ENCODE measurements around the gene SERPINA4.

The SERPINA4 gene

DNA sequence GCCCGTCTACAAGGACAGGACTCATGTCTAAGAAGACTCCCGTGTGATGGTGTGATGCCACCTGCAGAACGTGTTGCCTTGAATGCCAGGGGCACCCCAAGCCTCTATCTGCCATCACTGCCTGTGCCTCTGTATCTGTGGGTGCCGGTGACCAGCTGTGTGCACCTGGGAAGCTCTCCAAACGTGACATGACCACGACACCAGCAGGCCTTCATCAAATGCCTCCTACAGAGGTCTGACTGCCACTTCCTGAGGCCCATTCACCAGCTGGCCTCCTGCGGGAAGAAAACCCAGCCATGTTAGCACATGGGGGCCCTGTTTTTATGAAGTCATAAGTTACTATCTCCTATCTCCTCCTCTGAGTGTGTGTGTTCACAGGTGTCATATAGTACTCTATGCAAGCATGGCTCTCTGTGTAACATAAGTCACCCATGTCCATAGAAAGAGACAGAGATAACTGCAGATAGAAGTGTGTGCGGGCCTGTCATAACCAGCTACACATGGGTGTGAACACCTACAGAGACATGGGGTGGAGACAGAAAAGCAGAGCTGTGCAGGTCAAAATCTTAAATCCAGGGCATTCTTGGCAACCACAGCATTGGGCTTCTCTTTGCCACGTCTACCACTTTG is 18.3 kb upstream of the SERPINA4 start:
- DNase-seq = no peak

DNA sequence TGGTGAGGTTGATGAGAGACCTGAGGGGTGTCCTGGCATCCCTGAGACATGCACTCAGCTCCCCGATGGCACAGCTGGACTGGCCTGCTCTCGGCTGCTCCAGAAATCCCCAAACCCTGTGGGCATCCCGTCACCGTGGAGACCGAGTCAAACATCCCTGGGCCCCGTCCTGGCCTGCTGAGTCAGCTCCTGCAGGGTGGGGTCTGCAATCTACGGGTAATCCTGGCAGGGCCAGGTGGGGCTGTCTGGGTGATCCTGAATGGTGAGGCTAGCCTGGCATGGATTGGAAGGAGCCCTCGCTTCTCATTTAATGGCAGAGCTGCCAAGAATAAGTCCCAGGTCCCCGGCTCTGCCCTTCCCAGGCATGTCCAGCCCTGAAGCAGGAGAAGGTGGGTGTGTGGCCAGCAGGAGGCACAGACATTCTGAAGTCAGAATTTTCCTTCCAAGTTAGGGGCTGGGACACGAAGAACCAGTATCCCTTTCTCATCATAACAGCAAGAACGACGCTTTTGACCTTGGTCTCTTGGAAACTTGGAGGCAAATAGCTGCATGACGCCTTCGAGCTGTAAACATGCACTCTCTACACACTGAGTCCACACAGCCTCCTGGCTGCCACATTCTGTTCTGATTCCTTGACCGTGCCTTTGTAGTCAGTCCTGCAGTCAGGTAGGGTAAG is 17.7 kb upstream of the SERPINA4 start:
- no peak for DNase-seq

DNA sequence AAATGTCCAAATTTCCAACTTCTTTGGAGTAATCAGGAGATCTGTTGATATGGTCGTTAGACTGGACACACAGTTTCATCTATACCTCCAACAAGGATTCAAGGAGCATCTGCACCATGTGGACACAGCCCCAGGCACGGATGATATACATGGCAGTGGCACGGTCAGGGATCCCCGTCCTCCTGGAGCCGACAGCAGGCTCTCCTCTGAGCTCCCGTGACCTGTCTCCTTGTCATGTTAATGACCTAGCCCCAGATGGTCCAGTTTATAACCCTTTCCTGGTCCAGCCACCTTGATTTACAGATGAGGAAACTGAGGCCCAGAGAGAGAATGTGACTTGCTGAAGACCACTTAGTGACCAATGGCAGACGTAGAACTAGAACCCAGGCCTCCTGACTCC is 16.5 kb upstream of the SERPINA4 start:
- DNase-seq = no peak

DNA sequence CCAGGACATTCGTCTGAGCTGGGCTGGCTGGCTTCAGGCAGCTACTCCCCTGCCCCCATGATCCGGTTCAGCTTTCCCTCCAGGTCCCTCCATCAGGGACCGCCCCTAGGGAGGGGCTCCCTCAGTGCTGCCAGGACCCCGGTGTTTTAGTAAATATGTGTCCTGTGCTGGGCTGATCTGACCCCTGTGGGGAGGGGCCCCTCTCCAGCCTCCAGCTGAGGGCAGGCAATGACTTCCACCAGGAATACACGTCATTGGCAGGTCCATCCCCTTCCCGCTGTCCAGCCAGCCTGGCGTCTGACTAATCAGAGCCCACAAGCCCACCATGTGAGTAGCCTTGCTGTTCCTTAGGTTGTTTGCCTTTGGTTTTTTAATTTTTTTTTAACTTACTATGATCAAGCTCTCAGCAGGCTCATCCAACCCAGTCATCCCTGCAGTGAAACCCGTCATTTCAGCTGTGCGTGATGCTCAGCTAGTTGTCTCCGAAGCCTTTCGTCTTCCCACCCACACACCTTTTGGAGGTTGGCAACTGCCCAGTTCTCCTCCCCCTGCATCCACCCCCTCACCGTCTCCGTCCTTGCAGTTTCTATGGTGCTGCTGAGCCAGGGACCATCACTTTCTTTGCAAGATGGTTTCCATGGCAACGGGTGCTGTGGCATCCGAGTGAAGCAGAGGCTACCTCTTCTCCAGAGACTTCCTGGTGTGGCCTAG is 16.0 kb upstream of the SERPINA4 start:
- no peak for DNase-seq

DNA sequence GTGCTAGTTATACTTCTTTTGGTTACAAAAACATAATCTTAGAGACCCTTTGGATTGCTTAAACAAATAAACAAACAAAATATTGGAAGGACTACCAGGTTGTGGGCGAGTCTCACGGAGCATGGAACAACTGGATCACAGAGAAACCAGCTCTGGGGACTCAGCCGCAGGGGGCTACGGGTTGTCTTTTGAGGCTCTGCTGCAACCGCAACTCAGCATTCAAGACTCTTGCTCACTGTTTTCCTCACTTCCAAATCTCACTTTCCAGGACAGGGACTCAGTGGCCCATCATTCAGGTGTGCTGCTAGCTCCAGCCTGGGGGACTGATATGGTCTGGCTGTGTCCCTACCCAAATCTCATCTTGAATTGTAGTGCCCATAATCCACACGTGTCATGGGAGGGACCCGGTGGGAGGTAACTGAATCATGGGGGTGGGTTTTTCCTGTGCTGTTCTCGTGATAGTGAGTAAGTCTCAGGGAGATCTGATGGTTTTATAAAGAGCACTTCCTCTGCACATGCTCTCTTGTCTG is 14.0 kb upstream of the SERPINA4 start:
- no peak for DNase-seq

DNA sequence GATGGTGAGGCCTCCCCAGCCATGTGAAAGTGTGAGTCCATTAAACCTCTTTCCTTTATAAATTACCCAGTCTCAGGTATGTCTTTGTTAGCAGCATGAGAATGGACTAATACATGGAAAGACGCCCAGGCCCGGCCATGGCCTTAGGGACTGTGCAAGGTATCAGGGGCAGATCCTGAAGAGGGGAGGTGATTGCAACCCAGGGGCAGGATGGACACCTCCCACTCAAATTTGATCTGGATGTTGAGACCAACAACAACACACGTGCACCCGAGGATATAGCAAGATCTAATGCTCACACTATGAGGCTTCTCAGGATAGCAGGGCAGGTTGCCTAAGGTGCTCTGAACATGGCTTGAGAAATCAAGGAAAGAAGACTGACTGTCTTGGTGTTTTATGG is 13.5 kb upstream of the SERPINA4 start:
- DNase-seq = no peak

DNA sequence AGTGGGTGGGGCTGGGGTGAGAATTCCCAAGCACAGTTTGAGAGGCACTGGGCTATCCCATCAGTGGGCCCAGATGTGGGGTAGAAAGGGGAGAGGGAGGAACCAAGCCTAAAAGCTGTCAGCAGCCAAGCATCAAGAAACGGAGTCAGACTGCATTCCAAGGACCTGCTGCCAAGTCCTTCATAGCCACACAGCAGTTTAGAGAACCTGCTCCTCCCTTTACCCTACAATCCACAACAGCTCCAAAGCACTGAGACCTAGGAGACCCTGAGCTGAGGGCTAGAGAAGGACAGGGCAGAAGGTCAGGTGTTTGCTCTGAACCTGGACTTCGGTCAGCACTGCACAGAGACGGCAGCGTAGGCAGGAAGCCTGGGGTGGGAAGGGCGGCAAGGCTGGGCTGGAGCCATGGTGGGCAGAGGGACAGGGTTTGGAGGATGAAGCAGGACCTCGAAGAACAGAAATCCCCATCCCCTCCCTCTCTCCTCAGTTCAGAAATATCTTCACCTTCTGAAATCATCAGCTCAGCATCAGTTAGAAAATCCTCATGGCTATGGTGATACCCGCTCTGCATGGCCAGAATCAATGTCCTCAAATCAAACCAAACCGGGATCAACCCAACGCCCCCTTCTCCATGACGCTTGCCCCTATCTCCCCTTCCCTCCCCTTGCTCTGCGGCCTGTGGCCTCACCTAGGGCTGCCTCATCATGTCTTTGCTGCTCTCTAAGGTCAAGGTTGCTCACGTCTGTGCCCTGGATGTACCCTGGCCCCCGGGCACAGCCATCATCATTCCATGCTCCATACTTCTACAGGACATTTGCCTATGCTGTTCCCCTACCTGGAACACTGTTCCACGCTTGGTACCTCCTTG is 12.9 kb upstream of the SERPINA4 start:
- DNase-seq = no peak

DNA sequence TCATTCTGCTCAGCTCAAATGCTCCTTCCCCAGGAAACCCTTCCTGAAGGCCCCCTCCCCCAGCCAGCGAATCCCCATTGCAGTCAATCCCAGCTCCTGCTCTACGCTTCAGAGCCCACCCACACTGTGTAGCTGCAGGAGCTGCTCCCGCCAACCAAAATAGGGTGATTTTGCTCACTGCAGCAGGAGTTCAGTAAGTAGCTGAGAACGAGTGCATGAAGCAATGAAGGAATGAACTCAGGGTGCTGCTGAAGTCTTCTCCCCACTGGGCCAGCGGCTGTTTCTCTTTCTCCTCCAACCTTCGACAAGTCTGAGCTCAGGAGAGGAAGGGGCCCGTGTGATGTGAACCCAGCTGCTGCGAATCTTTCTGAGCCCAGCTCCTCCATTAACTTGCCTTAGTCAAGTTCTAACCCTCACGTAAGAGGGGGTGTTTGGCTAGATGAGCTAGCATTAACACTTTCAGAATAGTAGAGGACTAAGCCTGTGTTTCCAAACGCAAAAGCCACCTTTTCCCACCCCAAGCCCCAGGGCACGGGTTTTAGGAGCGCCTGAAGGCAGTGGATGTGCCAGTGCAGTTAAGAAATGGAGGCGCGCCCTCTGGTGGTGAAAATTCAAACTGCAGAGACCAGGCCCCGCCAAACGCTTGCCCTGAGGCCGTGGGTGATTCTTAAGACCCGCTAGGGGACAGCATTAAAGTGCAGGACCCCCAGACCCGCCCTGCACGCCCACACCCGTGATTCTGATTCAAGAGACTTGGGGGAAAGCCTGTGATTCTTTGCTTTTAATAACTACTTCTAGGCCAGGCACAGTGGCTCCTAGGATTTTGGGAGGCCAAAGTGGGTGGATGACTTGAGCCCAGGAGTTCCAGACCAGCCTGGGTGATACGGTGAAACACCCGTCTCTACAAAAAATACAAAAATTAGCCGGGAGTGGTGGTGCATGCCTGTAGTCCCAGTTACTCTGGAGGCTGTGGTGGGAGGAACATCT is 11.9 kb upstream of the SERPINA4 start:
- DNase-seq = peak; percentile 11

DNA sequence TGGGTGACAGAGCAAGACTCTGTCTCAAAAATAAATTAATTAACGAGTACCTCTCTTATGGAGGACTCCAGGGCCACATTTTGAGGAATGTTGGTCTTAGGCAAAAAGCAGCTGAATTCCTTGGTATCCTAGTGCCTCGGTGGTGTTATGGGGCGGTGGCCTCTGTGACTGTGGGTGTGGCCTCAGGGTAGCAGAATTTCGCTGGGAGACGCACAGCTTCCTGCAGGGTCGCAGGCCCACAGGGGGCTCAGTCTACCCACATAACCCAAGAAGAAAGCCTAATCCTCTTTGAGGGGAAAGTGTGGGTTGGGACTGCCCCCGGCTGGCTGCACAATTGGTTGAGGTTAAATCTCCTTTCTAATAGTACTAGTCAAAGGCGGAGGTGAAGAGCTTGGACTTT is 11.2 kb upstream of the SERPINA4 start:
- no peak for DNase-seq

DNA sequence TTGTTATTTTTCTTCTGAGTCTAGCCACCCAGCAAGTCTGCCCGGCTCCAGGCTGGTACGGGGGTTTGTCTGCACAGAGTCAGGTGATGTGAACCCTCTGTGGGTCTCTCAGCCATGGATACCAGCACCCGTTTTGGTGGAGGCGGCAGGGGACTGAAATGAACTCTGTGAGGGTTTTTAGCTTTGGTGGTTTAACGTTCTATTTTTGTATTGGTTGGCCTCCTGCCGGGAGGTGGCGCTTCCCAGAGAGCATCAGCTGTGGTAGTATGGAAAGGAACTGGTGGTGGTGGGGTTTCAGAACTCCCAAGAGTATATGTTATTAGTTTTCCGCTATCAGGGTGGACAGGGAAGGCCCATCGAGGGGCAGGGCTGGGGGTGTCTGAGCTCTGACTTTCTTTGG is 5.3 kb upstream of the SERPINA4 start:
- DNase-seq = no peak

DNA sequence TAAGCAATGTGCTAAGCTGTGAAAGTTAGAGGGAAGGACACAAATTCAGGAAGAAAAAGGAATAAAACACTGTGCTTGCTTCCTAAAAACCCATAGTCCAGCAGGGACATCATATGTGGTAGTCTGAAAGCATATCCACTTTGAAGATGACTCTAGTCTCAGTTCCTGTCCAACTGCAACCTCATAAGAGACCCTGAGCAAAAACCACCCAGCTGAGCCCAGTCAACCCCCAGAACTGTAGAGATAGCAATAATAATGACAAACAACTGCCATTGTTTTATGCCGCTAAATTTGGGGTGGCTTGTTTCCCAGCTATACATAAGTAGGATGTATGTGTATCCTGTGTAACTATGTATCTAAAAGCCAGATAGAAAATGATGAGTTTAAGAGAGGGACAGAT is 3.9 kb upstream of the SERPINA4 start:
- DNase-seq = no peak

DNA sequence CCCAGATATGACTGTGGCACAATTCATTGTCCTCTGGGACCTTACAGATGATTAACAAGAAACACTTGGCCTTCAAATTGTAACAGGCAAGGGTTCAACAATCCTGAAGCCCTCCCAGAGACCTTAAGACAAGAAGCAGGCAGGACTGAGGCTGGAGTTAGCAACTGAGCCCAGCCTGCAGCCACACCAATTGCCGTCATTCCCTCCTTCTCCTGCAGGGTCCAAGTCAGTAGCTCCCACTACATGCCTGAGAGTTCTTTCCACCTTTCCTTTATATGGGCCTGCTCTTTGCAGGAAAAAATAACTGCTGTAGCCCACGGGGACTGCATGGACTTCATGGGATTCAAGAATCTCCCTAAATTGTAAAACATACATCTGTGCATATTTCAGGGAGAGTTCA is 2.4 kb upstream of the SERPINA4 start:
- no peak for DNase-seq

DNA sequence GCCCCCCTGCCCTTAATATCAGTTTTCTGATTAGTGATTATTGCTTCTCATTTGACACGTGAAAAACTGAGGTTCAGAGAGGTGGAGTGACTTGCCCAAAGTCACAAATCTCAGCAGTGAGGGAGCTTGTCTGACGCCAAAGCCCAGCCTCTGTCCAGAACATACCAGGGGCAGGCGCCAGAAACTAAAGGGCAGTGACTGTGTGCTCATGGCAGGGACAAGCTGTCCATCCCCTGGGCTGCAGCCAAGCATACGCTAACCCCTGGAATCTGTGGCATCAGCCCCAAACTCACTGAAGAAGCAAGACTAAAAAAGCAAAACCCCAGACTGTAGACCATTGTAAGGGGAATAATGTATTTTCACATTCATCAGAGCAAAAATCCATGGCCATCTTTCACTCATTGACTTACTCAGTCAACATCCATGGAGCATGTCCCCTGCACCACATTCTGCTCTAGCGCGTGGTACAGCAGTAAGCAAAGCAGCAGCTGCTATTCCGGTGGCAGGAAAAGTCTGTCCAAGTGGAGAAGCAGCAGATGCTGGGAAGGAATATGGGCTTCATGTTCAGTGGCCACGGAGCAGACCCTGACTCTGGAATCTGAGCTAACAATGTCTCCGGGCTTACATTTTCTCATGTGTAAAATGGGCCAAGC is 1.5 kb upstream of the SERPINA4 start:
- no peak for DNase-seq

DNA sequence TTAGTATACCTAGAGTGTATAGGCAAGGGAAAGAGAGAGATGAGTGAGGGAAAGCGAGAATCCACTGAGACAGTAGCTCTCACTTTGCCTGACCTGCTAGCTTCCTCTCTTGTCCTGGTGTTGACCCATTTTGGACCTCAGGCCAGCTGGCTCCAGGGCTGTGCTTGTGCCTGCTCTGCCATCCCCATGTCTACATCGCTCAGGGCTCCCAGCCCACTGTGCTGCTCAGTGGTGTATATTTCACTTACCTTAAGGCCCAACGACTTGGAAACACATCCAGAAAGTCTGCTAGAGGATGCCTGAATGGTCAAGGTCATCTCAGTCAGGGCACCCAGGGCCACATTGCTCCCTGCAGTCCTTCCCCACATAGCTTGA is 964 bp upstream of the SERPINA4 start:
- no peak for DNase-seq

DNA sequence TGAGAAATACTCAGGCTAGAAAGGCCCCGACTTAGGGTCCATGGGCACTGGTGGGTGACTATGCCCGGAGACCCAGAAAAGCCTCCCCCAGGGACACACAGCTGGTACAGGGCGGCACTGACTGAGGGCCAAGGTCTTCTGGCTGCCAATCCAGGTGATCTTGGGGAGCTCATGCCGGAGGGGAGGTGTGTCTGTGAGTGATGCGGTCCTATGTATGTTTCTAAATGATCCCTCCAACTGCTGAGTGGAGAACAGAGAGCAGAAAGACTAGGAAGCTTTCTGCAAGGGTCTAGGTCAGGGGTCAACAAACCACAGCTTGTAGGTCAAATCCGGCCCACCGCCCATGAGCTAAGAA is 391 bp downstream of the SERPINA4 start:
- DNase-seq = no peak

DNA sequence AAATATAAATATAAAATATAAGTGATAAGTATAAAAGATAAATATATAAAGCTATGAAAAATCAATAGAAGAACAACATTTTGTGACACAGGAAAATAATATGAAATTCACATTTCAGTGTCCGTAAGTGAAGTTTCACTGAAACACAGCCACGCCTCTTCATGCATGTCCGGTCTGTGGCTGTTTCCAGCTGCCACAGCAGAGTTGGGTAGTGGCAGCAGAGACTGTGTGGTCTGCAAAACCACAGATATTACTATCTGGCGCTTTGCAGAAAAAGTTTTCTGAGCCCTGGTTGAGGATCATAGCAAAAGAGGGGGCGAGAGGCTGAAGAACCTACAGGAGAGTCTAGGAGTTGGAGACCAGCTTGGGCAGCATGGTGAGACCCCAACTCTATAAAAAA is 780 bp downstream of the SERPINA4 start:
- DNase-seq = no peak

DNA sequence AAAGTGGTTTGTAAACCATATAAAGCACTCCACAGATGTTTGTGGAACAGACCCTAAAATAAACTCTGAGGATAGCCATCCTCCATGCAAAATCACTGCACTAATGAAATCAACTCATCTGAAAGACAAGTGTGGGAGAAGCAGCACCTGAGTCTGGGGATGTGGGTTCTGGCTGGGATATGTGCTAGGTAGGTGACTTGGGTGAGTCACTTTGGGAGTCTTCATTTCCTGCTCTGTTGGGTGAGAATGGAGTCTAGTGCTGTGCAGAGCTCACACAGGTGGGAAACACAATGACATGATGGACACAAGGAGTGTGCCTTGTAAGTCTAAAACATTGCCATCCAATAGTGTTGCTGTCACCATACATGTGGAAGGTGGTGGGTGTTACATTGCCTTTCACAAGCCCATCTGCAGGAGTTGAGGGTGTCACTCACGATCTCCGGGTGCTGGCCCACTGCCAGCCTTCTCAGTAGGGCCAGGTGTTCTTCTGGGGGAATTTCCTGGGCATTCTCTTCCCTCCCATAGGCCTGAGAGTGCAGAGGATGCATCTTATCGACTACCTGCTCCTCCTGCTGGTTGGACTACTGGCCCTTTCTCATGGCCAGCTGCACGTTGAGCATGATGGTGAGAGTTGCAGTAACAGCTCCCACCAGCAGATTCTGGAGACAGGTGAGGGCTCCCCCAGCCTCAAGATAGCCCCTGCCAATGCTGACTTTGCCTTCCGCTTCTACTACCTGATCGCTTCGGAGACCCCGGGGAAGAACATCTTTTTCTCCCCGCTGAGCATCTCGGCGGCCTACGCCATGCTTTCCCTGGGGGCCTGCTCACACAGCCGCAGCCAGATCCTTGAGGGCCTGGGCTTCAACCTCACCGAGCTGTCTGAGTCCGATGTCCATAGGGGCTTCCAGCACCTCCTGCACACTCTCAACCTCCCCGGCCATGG is 2.0 kb downstream of the SERPINA4 start:
- no peak for DNase-seq

DNA sequence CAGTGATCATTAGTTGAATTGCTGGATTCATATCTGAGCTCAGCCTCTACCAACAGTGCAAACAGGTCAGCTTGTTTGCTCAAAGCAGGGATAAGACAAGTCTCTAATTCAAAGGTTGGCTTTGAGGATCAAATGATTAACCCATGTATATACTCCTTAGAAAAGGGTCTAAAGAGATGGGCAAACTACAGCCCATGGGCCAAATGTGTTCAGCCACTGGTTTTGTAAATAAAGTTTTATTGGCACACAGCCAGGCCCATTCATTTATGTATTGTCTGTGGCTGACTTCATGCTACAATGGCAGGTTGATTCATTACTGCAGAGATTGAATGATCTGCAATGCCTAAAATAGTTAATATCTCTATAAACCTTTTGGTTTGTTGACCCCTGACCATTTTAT is 3.1 kb downstream of the SERPINA4 start:
- no peak for DNase-seq

DNA sequence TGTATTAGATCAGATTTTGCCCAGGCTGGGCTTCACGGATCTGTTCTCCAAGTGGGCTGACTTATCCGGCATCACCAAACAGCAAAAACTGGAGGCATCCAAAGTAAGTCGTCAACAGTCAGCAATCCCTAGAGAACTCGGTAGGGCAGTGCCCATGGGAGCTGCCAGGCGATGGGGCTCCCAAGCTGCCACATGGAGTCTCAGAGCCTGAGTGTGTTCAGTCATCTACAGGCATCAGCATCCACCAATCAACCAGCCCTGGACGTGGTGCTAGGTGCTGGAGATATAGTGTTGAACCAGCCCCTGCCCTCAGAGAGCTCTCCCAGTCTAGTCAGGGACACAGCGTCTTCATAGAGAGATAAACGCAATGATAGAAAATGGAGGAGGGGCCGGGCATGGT is 6.9 kb downstream of the SERPINA4 start:
- no peak for DNase-seq

DNA sequence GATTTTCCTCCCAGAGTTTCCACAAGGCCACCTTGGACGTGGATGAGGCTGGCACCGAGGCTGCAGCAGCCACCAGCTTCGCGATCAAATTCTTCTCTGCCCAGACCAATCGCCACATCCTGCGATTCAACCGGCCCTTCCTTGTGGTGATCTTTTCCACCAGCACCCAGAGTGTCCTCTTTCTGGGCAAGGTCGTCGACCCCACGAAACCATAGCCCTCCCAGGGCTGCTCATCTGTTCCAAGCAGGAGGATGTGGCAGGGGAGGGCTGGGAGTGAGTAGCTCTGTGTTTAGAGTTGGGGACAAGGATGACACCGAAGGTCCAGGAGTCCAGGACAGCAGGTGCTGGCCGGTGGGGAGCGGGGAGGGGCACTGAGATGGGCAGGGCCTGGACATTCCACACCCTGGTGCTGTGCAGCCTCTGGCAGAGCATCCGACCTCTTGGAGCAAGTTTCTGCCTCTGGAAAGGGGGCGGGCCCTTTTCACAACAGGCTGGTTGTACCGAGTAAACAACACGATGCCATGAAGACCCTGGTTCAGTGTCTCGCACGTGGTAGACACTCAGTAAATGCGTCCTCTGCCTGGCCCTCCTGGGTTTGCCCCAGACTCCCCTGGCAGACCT is 8.2 kb downstream of the SERPINA4 start:
- no peak for DNase-seq
